ENCODE data around the gene SSBP1. TPM values are rescaled to one million over a fixed set of nuclear protein-coding genes. Genes with fewer than 3 reads are reported as not detected.

SSBP1 gene
- total RNA-seq, 6 donors from 2014 or later, result 30.2 to 114 (median 66.8) TPM

GRCh38 chr7:141695803-141696289 is 42.3 kb upstream of the SSBP1 start:
- no peak for DNase-seq
- Histone ChIP-seq H3K4me1 (peaks cover 18 to 33% (median 27%) of the 10 kb centered on the region in 4 donors), H3K27ac (peak overlapping the region in 3 of 4 donors; percentile 2 to 27 (median 8)), H3K9me3 (no peaks in the 10 kb centered on the region), H3K4me3 (no peak overlapping the region), H3K36me3 (no peaks in the 10 kb centered on the region), H3K27me3 (no peaks in the 10 kb centered on the region)
- no peak for TF ChIP-seq EP300 (IDR thresholded peaks at IDR 0.05)
- 51 to 67% methylated on average over 2 to 6 of the region's 6 CpGs for WGBS, 2 donors
- peak in 1 of 2 donors; percentile 35 for ATAC-seq (ENCODE audit: low FRiP score in 2 of 2)

GRCh38 chr7:141696348-141696747 is 41.8 kb upstream of the SSBP1 start:
- H3K4me3 ChIP-seq, result no peak overlapping the region
- WGBS, 2 donors, result 12 to 21% methylated on average over 2 of the region's 2 CpGs
- DNase-seq (no peak), ATAC-seq (ENCODE audit: low FRiP score in 2 of 2) (no peak)
- peaks cover 20 to 35% (median 30%) of the 10 kb centered on the region in 4 donors for H3K4me1 ChIP-seq
- TF ChIP-seq CTCF (IDR thresholded peaks at IDR 0.05), result no peak
- no peak for TF ChIP-seq EP300 (IDR thresholded peaks at IDR 0.05)
- TF ChIP-seq POLR2AphosphoS5 (IDR thresholded peaks at IDR 0.05), result no peak
- TF ChIP-seq POLR2A (IDR thresholded peaks at IDR 0.05), result no peak
- H3K27me3 ChIP-seq, result no peaks in the 10 kb centered on the region
- H3K36me3 ChIP-seq, result no peaks in the 10 kb centered on the region
- peak overlapping the region in 2 of 4 donors; percentile 2 to 27 for H3K27ac ChIP-seq
- H3K9me3 ChIP-seq, result no peaks in the 10 kb centered on the region

GRCh38 chr7:141697211-141697871 is 40.8 kb upstream of the SSBP1 start:
- H3K27me3 ChIP-seq, result no peaks in the 10 kb centered on the region
- ATAC-seq (ENCODE audit: low FRiP score in 2 of 2) (no peak), DNase-seq (no peak)
- no peaks in the 10 kb centered on the region for H3K9me3 ChIP-seq
- H3K4me1 ChIP-seq, result peaks cover 21 to 35% (median 31%) of the 10 kb centered on the region in 4 donors
- no peaks in the 10 kb centered on the region for H3K36me3 ChIP-seq
- no peak overlapping the region for H3K4me3 ChIP-seq
- peak overlapping the region in 1 of 4 donors; percentile 27 for H3K27ac ChIP-seq
- WGBS, 2 donors, result 65 to 70% methylated on average over 10 of the region's 10 CpGs
- TF ChIP-seq POLR2A (IDR thresholded peaks at IDR 0.05), result no peak
- no peak for TF ChIP-seq EP300 (IDR thresholded peaks at IDR 0.05)
- no peak for TF ChIP-seq POLR2AphosphoS5 (IDR thresholded peaks at IDR 0.05)
- no peak for TF ChIP-seq CTCF (IDR thresholded peaks at IDR 0.05)

GRCh38 chr7:141698247-141699015 is 39.7 kb upstream of the SSBP1 start:
- Histone ChIP-seq H3K27ac (peak overlapping the region in 1 of 4 donors; percentile 27), H3K27me3 (no peaks in the 10 kb centered on the region), H3K4me3 (no peak overlapping the region), H3K4me1 (peaks cover 27 to 41% (median 33%) of the 10 kb centered on the region in 4 donors), H3K36me3 (no peaks in the 10 kb centered on the region), H3K9me3 (no peaks in the 10 kb centered on the region)
- DNase-seq (no peak), ATAC-seq (ENCODE audit: low FRiP score in 2 of 2) (no peak)
- WGBS, 2 donors, result 67 to 79% methylated on average over 1 of the region's 1 CpG
- TF ChIP-seq POLR2AphosphoS5 (IDR thresholded peaks at IDR 0.05), result no peak
- no peak for TF ChIP-seq POLR2A (IDR thresholded peaks at IDR 0.05)
- no peak for TF ChIP-seq CTCF (IDR thresholded peaks at IDR 0.05)
- TF ChIP-seq EP300 (IDR thresholded peaks at IDR 0.05), result no peak

- Histone ChIP-seq H3K4me3 (no peak overlapping the region), H3K9me3 (no peaks in the 10 kb centered on the region), H3K36me3 (no peaks in the 10 kb centered on the region), H3K27ac (peak overlapping the region in 1 of 4 donors; percentile 91), H3K27me3 (no peaks in the 10 kb centered on the region), H3K4me1 (peaks cover 27 to 41% (median 33%) of the 10 kb centered on the region in 4 donors)
- ATAC-seq (ENCODE audit: low FRiP score in 2 of 2), result no peak
- TF ChIP-seq EP300 (IDR thresholded peaks at IDR 0.05) (no peak), CTCF (IDR thresholded peaks at IDR 0.05) (no peak), POLR2A (IDR thresholded peaks at IDR 0.05) (no peak), POLR2AphosphoS5 (IDR thresholded peaks at IDR 0.05) (no peak)
- WGBS, 2 donors, result 77 to 80% methylated on average over 3 of the region's 3 CpGs
- DNase-seq, result no peak
Observed at GRCh38 chr7:141699860-141700259, 38.3 kb upstream of the SSBP1 start.
